Suprapubic skin (tissue), 4 donors: ENCODE data around the gene NPHP4.

ENCODE experiments used
- POLR2A ChIP-seq, 2 donors: fragments of 450-650 bp; IDR thresholded peaks; one replicate each; pipeline ENCODE4 v1.6.1; 2017; ENCODE audit warnings: antibody characterized with exemption in 2 of 2, mild to moderate bottlenecking in 2 of 2, moderate library complexity in 2 of 2
- POLR2AphosphoS5 ChIP-seq, 3 donors: sonication (generic); formaldehyde crosslinking; IDR thresholded peaks; one replicate each; pipeline ENCODE4 v1.6.1; 2017; ENCODE audit warnings: antibody characterized with exemption in 3 of 3
- TF ChIP-seq, protein P1 (sequence below), 2 donors: fragments of 200-600 bp in 1 of 2; fragments of 450-650 bp in 1 of 2; sonication (generic) in 1 of 2; IDR thresholded peaks; one replicate each; pipeline ENCODE4 v1.5.1; 2016 to 2019; ENCODE audit warnings: antibody characterized with exemption in 2 of 2, mild to moderate bottlenecking in 1 of 2, moderate library complexity in 1 of 2

- TF ChIP-seq, protein P1, sequence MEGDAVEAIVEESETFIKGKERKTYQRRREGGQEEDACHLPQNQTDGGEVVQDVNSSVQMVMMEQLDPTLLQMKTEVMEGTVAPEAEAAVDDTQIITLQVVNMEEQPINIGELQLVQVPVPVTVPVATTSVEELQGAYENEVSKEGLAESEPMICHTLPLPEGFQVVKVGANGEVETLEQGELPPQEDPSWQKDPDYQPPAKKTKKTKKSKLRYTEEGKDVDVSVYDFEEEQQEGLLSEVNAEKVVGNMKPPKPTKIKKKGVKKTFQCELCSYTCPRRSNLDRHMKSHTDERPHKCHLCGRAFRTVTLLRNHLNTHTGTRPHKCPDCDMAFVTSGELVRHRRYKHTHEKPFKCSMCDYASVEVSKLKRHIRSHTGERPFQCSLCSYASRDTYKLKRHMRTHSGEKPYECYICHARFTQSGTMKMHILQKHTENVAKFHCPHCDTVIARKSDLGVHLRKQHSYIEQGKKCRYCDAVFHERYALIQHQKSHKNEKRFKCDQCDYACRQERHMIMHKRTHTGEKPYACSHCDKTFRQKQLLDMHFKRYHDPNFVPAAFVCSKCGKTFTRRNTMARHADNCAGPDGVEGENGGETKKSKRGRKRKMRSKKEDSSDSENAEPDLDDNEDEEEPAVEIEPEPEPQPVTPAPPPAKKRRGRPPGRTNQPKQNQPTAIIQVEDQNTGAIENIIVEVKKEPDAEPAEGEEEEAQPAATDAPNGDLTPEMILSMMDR (IDR thresholded peaks at IDR 0.05): no peak
- TF ChIP-seq POLR2A (IDR thresholded peaks at IDR 0.05) (no peak), POLR2AphosphoS5 (IDR thresholded peaks at IDR 0.05) (no peak)
These were observed 9.9 kb downstream of the NPHP4 start for GRCh38 chr1:5982276-5982675.
